Measurements from ENCODE around the gene PLCD4. TPM values are rescaled to one million over a fixed set of nuclear protein-coding genes. Genes with fewer than 3 reads are reported as not detected.

PLCD4 gene
- polyA plus RNA-seq, 1 donor from 2014 or later = 0.40 TPM

DNA sequence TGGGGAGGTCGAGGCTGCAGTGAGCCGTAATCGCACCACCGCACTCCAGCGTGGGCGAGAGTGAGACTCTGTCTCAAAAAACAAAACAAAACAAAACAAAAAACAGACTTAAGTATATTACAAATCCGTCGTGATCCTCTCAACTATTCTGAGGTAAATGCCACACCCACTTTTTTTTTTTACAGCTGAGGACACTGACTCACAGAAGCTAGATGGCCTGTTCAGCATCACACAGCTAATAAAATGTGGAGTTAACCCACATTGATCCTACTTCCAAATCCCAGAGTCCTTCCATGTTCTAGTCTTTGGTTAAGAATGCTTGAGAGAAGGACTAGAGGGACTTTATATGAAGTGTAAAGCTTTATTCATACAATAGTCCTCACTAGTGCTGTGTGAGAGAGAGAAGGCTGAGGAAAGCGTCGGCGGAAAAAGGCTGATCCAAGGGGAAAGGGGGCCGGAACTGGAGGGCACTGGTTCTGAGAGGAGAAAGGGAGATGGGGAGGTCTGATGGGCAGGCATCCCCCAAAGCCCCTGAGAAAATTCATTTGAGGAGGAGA lies 63.5 kb downstream of the PLCD4 start:
- Mint-ChIP-seq H3K27me3 (no peaks in the 10 kb centered on the region), H3K27ac (peak overlapping the region; percentile 97 to 98 (median 98)), H3K9me3 (no peaks in the 10 kb centered on the region), H3K4me3 (peak overlapping the region; percentile 95 to 100 (median 98)), H3K36me3 (peaks cover 2% of the 10 kb centered on the region), H3K4me1 (peaks cover 17 to 23% (median 21%) of the 10 kb centered on the region in 3 donors)

DNA sequence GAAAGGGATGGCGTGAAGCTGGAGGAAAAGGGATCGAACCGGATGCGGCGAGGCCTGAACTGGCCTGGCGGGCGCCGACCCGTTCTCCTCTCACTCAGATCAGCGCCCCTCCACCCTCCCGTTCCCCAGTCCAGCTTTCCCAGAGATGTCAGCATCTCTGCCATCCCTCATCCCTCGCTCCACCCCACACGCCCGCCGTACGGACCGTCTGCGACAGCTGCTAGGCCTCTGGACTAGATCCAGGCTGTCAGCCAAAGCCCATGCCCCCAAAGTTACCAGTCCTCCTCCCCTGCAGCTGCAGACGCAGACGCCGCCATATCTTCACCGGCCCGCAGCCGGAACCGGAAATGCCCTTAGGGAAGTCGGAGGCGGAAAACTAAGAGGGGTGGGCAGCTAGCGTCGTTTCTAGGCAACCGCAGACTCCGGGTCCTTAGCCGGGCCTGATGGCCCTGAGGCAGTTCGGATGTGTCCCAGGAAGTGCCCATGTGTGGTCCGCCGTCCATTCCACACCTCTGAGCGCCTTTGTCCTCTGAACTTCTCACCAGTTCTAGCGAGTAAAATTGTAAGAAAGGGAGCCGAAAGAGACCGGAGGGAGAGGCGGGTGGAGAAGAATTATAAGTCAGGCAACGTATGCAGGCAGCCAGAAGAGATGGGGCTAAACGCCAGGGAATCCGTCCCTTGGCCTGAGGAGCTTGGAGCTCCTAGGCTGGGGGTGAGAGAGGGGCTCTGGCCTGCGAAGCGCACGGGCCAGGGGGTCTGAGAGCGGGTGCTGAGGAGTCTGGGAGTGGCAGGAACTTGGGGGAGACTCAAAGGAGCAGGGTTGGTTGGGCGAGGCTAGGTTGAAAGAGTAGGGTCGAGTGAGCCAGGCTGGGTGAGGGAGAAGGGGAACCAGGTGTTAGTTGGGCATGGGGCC lies 64.2 kb downstream of the PLCD4 start, which contains the start of the genes RNF25 and STK36:
RNF25 (minus strand) TSS at position 349 of the 913 bp plus-strand sequence; CDS start at position 317, 32 bp downstream.
STK36 (plus strand) TSS at position 433 of the 913 bp plus-strand sequence. CDS start 744 bp downstream, outside the sequence.
- H3K9me3 Mint-ChIP-seq = no peaks in the 10 kb centered on the region

DNA sequence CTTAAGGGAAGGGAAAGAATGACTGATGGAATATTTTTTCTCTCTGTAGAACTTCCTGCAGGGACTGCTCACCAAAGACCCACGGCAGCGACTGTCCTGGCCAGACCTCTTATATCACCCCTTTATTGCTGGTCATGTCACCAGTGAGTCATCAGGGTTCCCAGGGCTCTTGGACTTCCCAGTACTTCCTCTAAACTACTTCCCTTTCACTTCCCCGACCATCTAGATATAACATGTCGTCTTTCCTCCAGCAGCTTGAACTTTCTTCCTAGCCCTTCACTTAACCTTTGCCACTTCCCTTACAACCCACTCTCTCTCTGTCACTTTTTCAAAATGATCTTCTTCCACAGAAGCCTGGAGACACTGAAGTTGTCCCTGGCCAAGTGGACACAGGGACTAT lies 71.4 kb downstream of the PLCD4 start:
- H3K4me1 Mint-ChIP-seq = peaks cover 0 to 1% (median 0%) of the 10 kb centered on the region in 3 donors
- no peak overlapping the region for H3K4me3 Mint-ChIP-seq
- no peak overlapping the region for H3K27ac Mint-ChIP-seq
- no peaks in the 10 kb centered on the region for H3K27me3 Mint-ChIP-seq
- H3K36me3 Mint-ChIP-seq = peaks cover 1% of the 10 kb centered on the region
- H3K9me3 Mint-ChIP-seq = no peaks in the 10 kb centered on the region

More for the DNA sequence above, 64.2 kb downstream of the PLCD4 start, which contains the start of the genes RNF25 and STK36:
- Mint-ChIP-seq H3K27me3 (no peaks in the 10 kb centered on the region), H3K27ac (peak within 1 kb of the TSS; percentile 97 to 98 (median 98)), H3K36me3 (peaks cover 3% of the 10 kb centered on the region), H3K4me3 (peak within 1 kb of the TSS; percentile 95 to 100 (median 98)), H3K4me1 (peaks cover 19 to 23% (median 21%) of the 10 kb centered on the region in 3 donors)

DNA sequence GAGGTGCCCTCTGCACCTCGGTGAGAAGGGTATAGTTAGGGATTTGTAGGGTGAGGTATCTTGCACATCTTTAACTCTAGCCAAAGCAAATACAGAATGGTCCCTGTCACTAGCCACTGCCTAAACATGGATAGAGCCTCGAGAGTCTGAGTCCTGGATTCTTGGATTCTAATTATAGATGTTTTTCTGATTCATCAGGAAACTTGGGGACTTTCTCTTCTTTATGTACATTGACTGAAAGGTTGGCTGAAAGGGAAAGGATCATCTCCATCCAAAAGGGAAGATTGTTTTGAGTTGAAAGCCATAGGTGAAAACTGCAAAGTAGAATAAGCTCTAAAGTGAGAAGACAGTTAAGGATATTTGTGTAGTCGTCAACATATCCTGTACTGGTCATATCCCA lies 72.4 kb downstream of the PLCD4 start:
- Mint-ChIP-seq H3K36me3 (peaks cover 1% of the 10 kb centered on the region), H3K9me3 (no peaks in the 10 kb centered on the region), H3K4me1 (peaks cover 0 to 1% (median 0%) of the 10 kb centered on the region in 3 donors), H3K27me3 (no peaks in the 10 kb centered on the region), H3K4me3 (no peak overlapping the region), H3K27ac (no peak overlapping the region)

Other genes with a start within 250 kb of the PLCD4 start
- gene SLC11A1, start 225.6 kb upstream of the PLCD4 start, polyA plus RNA-seq = 1.3 TPM
- gene CTDSP1, start 208.0 kb upstream of the PLCD4 start, polyA plus RNA-seq = 16.2 TPM
- 0.28 TPM for gene VIL1, start 188.8 kb upstream of the PLCD4 start, polyA plus RNA-seq
- 9.8 TPM for gene USP37, start 39.5 kb upstream of the PLCD4 start, polyA plus RNA-seq
- gene CNOT9, start 39.1 kb upstream of the PLCD4 start, polyA plus RNA-seq = 16.7 TPM
- gene ZNF142, start 51.7 kb downstream of the PLCD4 start, polyA plus RNA-seq = 21.1 TPM
- gene BCS1L, start 51.8 kb downstream of the PLCD4 start, polyA plus RNA-seq = 21.2 TPM
- 23.4 TPM for gene RNF25, start 64.1 kb downstream of the PLCD4 start, polyA plus RNA-seq
- gene STK36, start 64.2 kb downstream of the PLCD4 start, polyA plus RNA-seq = 4.8 TPM
- 14.5 TPM for gene TTLL4, start 102.9 kb downstream of the PLCD4 start, polyA plus RNA-seq
- gene CYP27A1, start 174.2 kb downstream of the PLCD4 start, polyA plus RNA-seq = 0.83 TPM
- gene PRKAG3, start 223.9 kb downstream of the PLCD4 start, polyA plus RNA-seq = not detected

Measured in IgD-negative memory B cell (primary cell).